H1 (cell line): Measurements from ENCODE around the gene MRPL28. TPM values are rescaled to one million over a fixed set of nuclear protein-coding genes. Genes with fewer than 3 reads are reported as not detected.

Experiments
- CTCF ChIA-PET: fragments of 300-600 bp; sonication (Branson Sonifier 250); formaldehyde crosslinking; loops from one replicate; lab custom pipeline; 2021; ENCODE audit not compliant: partially characterized antibody; lab: Charles Lee
- POLR2A ChIA-PET: fragments of 300-600 bp; sonication (Branson Sonifier 250); formaldehyde crosslinking; loops from one replicate; lab custom pipeline; 2021; ENCODE audit warnings: inconsistent platforms; ENCODE audit not compliant: partially characterized antibody; lab: Charles Lee
- DNase-seq, 2 experiments: peaks; one replicate each; pipeline versions ENCODE4 v3.0.0 to v3.0.0-alpha.2; 2010 to 2022; ENCODE audit warnings: low spot score in 2 of 2, low read depth in 1 of 2, mixed read lengths in 1 of 2
- FAIRE-seq: peaks from 2 replicates; lab custom pipeline; 2011; peaks lifted over from hg19 to GRCh38; lab: Jason Lieb, UNC
- H2AFZ ChIP-seq: 2 replicates; pipeline ENCODE4 v1.8.1; 2012; ENCODE audit warnings: low read length, inconsistent platforms
- H2AK5ac ChIP-seq: 2 replicates; pipeline ENCODE4 v1.6.1; 2013; ENCODE audit warnings: low read depth, low read length
- H2BK120ac ChIP-seq: replicated peaks from 2 replicates; pipeline ENCODE3; 2013; ENCODE audit warnings: low read depth, low read length, inconsistent platforms
- H2BK12ac ChIP-seq: 2 replicates; pipeline ENCODE4 v1.6.1; 2013; ENCODE audit warnings: low read depth, low read length
- H2BK15ac ChIP-seq: 2 replicates; pipeline ENCODE4 v1.6.1; 2013; ENCODE audit warnings: low read length
- H2BK20ac ChIP-seq: 2 replicates; pipeline ENCODE4 v1.6.1; 2013; ENCODE audit warnings: low read length
- H2BK5ac ChIP-seq: 2 replicates; pipeline ENCODE4 v1.6.1; 2013; ENCODE audit warnings: low read depth, low read length
- H3K14ac ChIP-seq: 2 replicates; pipeline ENCODE4 v1.6.1; 2013; ENCODE audit warnings: inconsistent platforms; ENCODE audit not compliant: insufficient read length
- H3K18ac ChIP-seq: 2 replicates; pipeline ENCODE4 v1.6.1; 2013; ENCODE audit warnings: low read length; ENCODE audit errors: extremely low read depth
- H3K23ac ChIP-seq: 2 replicates; pipeline ENCODE4 v1.6.1; 2013; ENCODE audit warnings: inconsistent platforms; ENCODE audit not compliant: insufficient read length
- H3K23me2 ChIP-seq: 2 replicates; pipeline ENCODE4 v1.6.1; 2013; ENCODE audit warnings: low read depth, low read length
- H3K27ac ChIP-seq: 2 replicates; pipeline ENCODE4 v1.6.1; 2011; ENCODE audit warnings: low read depth, low read length, inconsistent platforms
- H3K27me3 ChIP-seq, 4 experiments: replicated peaks in 1 of 4; 1 replicate in 1 of 4; 2 replicates in 3 of 4; pipeline versions ENCODE4 v1.6.1 to v1.8.1; 2011 to 2013; ENCODE audit warnings: low read length in 3 of 4, mild to moderate bottlenecking in 3 of 4, inconsistent platforms in 2 of 4, mixed read lengths in 2 of 4, moderate library complexity in 1 of 4; ENCODE audit not compliant: control insufficient read depth in 3 of 4, insufficient read depth in 3 of 4; ENCODE audit errors: extremely low read depth in 1 of 4
- H3K36me3 ChIP-seq, 4 experiments: 2 replicates each; pipeline versions ENCODE4 v1.6.1 to v1.8.1; 2011 to 2013; ENCODE audit warnings: mild to moderate bottlenecking in 4 of 4, low read length in 3 of 4, moderate library complexity in 2 of 4, control low read depth in 1 of 4, inconsistent platforms in 1 of 4; ENCODE audit not compliant: insufficient read depth in 4 of 4, control insufficient read depth in 2 of 4
- H3K4ac ChIP-seq: replicated peaks from 2 replicates; pipeline ENCODE3; 2013; ENCODE audit warnings: low read length, low read depth, mixed read lengths, inconsistent platforms; ENCODE audit not compliant: insufficient read length
- H3K4me1 ChIP-seq, 4 experiments: replicated peaks in 1 of 4; 1 replicate in 1 of 4; 2 replicates in 3 of 4; pipeline versions ENCODE4 v1.6.1 to v1.8.1; 2011 to 2013; ENCODE audit warnings: low read length in 3 of 4, inconsistent platforms in 2 of 4, mixed read lengths in 1 of 4; ENCODE audit not compliant: insufficient read depth in 4 of 4, control insufficient read depth in 3 of 4
- H3K4me2 ChIP-seq, 2 experiments: 2 replicates each; pipeline versions ENCODE4 v1.6.1 to v1.8.1; 2011 to 2013; ENCODE audit warnings: low read depth in 2 of 2, low read length in 2 of 2, control low read depth in 1 of 2, inconsistent platforms in 1 of 2, mild to moderate bottlenecking in 1 of 2; ENCODE audit not compliant: insufficient read depth in 1 of 2
- H3K4me3 ChIP-seq, 4 experiments: fragments of 200-600, 300-600 bp in 1 of 4; sonication (generic), shearing (Covaris generic), sonication (Bioruptor Twin) in 1 of 4; 2 replicates each; pipeline versions ENCODE4 v1.5.1 to v1.8.1; 2011 to 2016; ENCODE audit warnings: low read length in 4 of 4, low read depth in 3 of 4, control low read depth in 2 of 4, inconsistent platforms in 2 of 4, mild to moderate bottlenecking in 2 of 4, mixed read lengths in 1 of 4, moderate library complexity in 1 of 4; ENCODE audit not compliant: insufficient read depth in 2 of 4; ENCODE audit errors: extremely low read depth in 1 of 4
- H3K56ac ChIP-seq: replicated peaks from 2 replicates; pipeline ENCODE3; 2013; ENCODE audit warnings: low read depth, mild to moderate bottlenecking, mixed read lengths, low read length, inconsistent platforms; ENCODE audit not compliant: insufficient read length
- H3K79me1 ChIP-seq: 2 replicates; pipeline ENCODE4 v1.6.1; 2013; ENCODE audit warnings: low read depth, low read length, control low read depth
- H3K79me2 ChIP-seq, 2 experiments: 2 replicates each; pipeline versions ENCODE4 v1.6.1 to v1.8.1; 2012 to 2013; ENCODE audit warnings: low read length in 2 of 2, mild to moderate bottlenecking in 2 of 2, inconsistent platforms in 1 of 2; ENCODE audit not compliant: insufficient read depth in 2 of 2, control insufficient read depth in 1 of 2
- H3K9ac ChIP-seq, 4 experiments: replicated peaks in 1 of 4; 1 replicate in 1 of 4; 2 replicates in 3 of 4; pipeline versions ENCODE4 v1.6.1 to v1.8.1; 2011 to 2013; ENCODE audit warnings: low read depth in 3 of 4, low read length in 3 of 4, control low read depth in 2 of 4, mild to moderate bottlenecking in 2 of 4, moderate library complexity in 2 of 4, inconsistent platforms in 1 of 4; ENCODE audit errors: extremely low read depth in 1 of 4
- H3K9me3 ChIP-seq, 2 experiments: 2 replicates each; pipeline versions ENCODE4 v1.6.1 to v1.8.1; 2012 to 2013; ENCODE audit warnings: mild to moderate bottlenecking in 2 of 2, moderate library complexity in 2 of 2, control low read depth in 1 of 2, inconsistent platforms in 1 of 2, low read depth in 1 of 2, low read length in 1 of 2, mixed read lengths in 1 of 2; ENCODE audit not compliant: insufficient read depth in 2 of 2
- H4K20me1 ChIP-seq, 2 experiments: replicated peaks in 1 of 2; 2 replicates each; pipeline versions ENCODE3 to v1.8.1; 2011 to 2013; ENCODE audit warnings: inconsistent platforms in 2 of 2, low read length in 2 of 2, mild to moderate bottlenecking in 1 of 2; ENCODE audit not compliant: insufficient read depth in 2 of 2, control insufficient read depth in 1 of 2
- H4K5ac ChIP-seq: 2 replicates; pipeline ENCODE4 v1.6.1; 2013; ENCODE audit warnings: low read length, low read depth, mixed read lengths, inconsistent platforms; ENCODE audit not compliant: insufficient read length
- H4K8ac ChIP-seq: 2 replicates; pipeline ENCODE4 v1.8.0; 2013; ENCODE audit warnings: mild to moderate bottlenecking, moderate library complexity, low read length, inconsistent platforms; ENCODE audit not compliant: insufficient read depth; ENCODE audit errors: extremely low read depth
- H4K91ac ChIP-seq: replicated peaks from 2 replicates; pipeline ENCODE3; 2013; ENCODE audit warnings: low read length, mixed read lengths, inconsistent platforms; ENCODE audit not compliant: insufficient read length
- CTCF ChIP-seq, 3 experiments: IDR thresholded peaks; 1 replicate in 2 of 3; 2 replicates in 1 of 3; pipeline versions ENCODE4 v1.5.1 to v1.6.1; 2011; ENCODE audit warnings: low read length in 3 of 3, mild to moderate bottlenecking in 3 of 3, inconsistent platforms in 2 of 3, low read depth in 1 of 3, moderate library complexity in 1 of 3; ENCODE audit not compliant: insufficient read depth in 1 of 3; ENCODE audit errors: control extremely low read depth in 1 of 3
- EP300 ChIP-seq, 2 experiments: IDR thresholded peaks; 1 replicate in 1 of 2; 2 replicates in 1 of 2; pipeline ENCODE4 v1.6.1; 2011 to 2012; ENCODE audit warnings: low read depth in 2 of 2, low read length in 2 of 2, mild to moderate bottlenecking in 2 of 2, borderline replicate concordance in 1 of 2, inconsistent platforms in 1 of 2, moderate library complexity in 1 of 2
- GABPA ChIP-seq: IDR thresholded peaks from 2 replicates; pipeline ENCODE4 v1.6.1; 2011; ENCODE audit warnings: mild to moderate bottlenecking, low read length, moderate library complexity, borderline replicate concordance; ENCODE audit not compliant: insufficient read depth
- HDAC2 ChIP-seq, 2 experiments: fragments of 300-600 bp in 1 of 2; sonication (generic) in 1 of 2; IDR thresholded peaks; 2 replicates each; pipeline ENCODE4 v1.6.1; 2011 to 2012; ENCODE audit warnings: low read depth in 2 of 2, low read length in 2 of 2, mild to moderate bottlenecking in 2 of 2, moderate library complexity in 2 of 2, borderline replicate concordance in 1 of 2, inconsistent platforms in 1 of 2
- JUN ChIP-seq: IDR thresholded peaks from 2 replicates; pipeline ENCODE4 v1.6.1; 2011; ENCODE audit warnings: low read depth, mild to moderate bottlenecking, improper control_type of control experiment, low read length
- KDM4A ChIP-seq: IDR thresholded peaks from one replicate; pipeline ENCODE4 v1.7.1; 2012; ENCODE audit warnings: low read depth, mild to moderate bottlenecking, moderate library complexity, low read length, inconsistent platforms; ENCODE audit not compliant: severe bottlenecking
- SIX5 ChIP-seq: IDR thresholded peaks from 2 replicates; pipeline ENCODE4 v1.6.1; 2011; ENCODE audit warnings: mild to moderate bottlenecking, low read depth, low read length
- SP1 ChIP-seq: IDR thresholded peaks from 2 replicates; pipeline ENCODE4 v1.6.1; 2011; ENCODE audit warnings: low read depth, low read length
- TAF7 ChIP-seq: optimal IDR thresholded peaks from 2 replicates; pipeline ENCODE3; 2011; ENCODE audit warnings: low read depth, mild to moderate bottlenecking, inconsistent platforms, low read length, moderate library complexity, borderline replicate concordance
- WGBS, 2 experiments: shearing (Covaris generic) in 1 of 2; methylation state at CpG; one replicate each; pipeline versions ENCODE4 v1.1.6 to v1.1.7; 2013 to 2015; ENCODE audit warnings: low lambda C conversion rate in 2 of 2, mixed read lengths in 2 of 2, inconsistent platforms in 1 of 2, low coverage in 1 of 2, missing lambda C conversion rate in 1 of 2; ENCODE audit not compliant: insufficient replicate concordance in 2 of 2, insufficient coverage in 1 of 2, insufficient read length in 1 of 2; ENCODE audit errors: extremely low coverage in 1 of 2, missing lambda C conversion rate in 1 of 2; 5-methylcytosine and 5-hydroxymethylcytosine counted together
- polyA plus RNA-seq, 7 experiments: library from polyadenylated mRNA; depleted of rRNA in 3 of 7; stranded (reverse) in 5 of 7; unstranded in 2 of 7; fragments of >200 nt in 5 of 7; fragments of 200-250 nt in 2 of 7; gene quantifications; 1 replicate in 5 of 7; 2 replicates in 1 of 7; 4 replicates in 1 of 7; pipeline versions ENCODE4 v1.2.1 to v1.2.3, GENCODE V29; 2011 to 2013; ENCODE audit warnings: missing spikeins in 2 of 7, mixed read lengths in 2 of 7
- total RNA-seq: library from RNA; stranded (reverse); fragmentation: NEBNext Ultra II Directional; extraction: Animal tissue kit (Norgen Biotek cat#: 25700); gene quantifications from 2 replicates; pipeline ENCODE4 v1.2.1, GENCODE V29; 2021

The MRPL28 gene
- total and polyA plus RNA-seq, 2 of the 8 experiments (the other 6 are each of a cell fraction or from before 2014, with no cell fraction given) = 88.9 to 188 TPM

GRCh38 chr16:376817-377418 is 6.6 kb upstream of the MRPL28 start:
- H3K79me1 ChIP-seq = peaks cover 4% of the 10 kb centered on the region; the same call in 1 of the 2 replicates
- H3K27me3 ChIP-seq = no peaks in the 10 kb centered on the region
- WGBS, 2 experiments = 97% methylated on average over 20 of the region's 26 CpGs; no CpG with 5 or more reads in 1 of the 2 experiments
- no peak overlapping the region for H2BK5ac ChIP-seq
- POLR2A ChIA-PET = no interaction called here
- peaks cover 18 to 41% of the 10 kb centered on the region in 2 experiments for H4K20me1 ChIP-seq
- CTCF ChIA-PET = interaction anchor here (0.8 to 1.6 kb wide), 2 partner anchors 25 to 114 kb away, joined by 3 to 4 read pairs; partner anchors contain the start of gene DECR2
- H3K36me3 ChIP-seq = peaks cover 21 to 54% (median 28%) of the 10 kb centered on the region in 4 experiments
- H4K8ac ChIP-seq = no peak overlapping the region; the same call in none of the 2 replicates
- H3K18ac ChIP-seq = no peak overlapping the region
- H3K23ac ChIP-seq = no peak overlapping the region
- H2AFZ ChIP-seq = no peak overlapping the region
- FAIRE-seq = no peak
- no peak for DNase-seq
- H3K14ac ChIP-seq = no peak overlapping the region
- H3K4me1 ChIP-seq = peaks cover 5 to 19% (median 10%) of the 10 kb centered on the region in 4 experiments
- no peak overlapping the region for H3K4me3 ChIP-seq
- no peaks in the 10 kb centered on the region for H3K9me3 ChIP-seq
- no peak overlapping the region for H2BK120ac ChIP-seq
- no peak overlapping the region for H4K91ac ChIP-seq
- H3K9ac ChIP-seq = no peak overlapping the region
- no peak overlapping the region for H3K56ac ChIP-seq
- H2BK12ac ChIP-seq = no peak overlapping the region
- H3K4me2 ChIP-seq = no peak overlapping the region
- no peak overlapping the region for H2AK5ac ChIP-seq
- H3K4ac ChIP-seq = no peak overlapping the region
- H3K27ac ChIP-seq = no peak overlapping the region
- H4K5ac ChIP-seq = no peak overlapping the region
- H2BK20ac ChIP-seq = no peak overlapping the region
- no peak overlapping the region for H2BK15ac ChIP-seq
- H3K23me2 ChIP-seq = peaks cover 2% of the 10 kb centered on the region; the same call in 1 of the 2 replicates
- H3K79me2 ChIP-seq = peaks cover 0 to 24% of the 10 kb centered on the region in 2 experiments; a peak in 2 of 4 replicates
- TF ChIP-seq CTCF (IDR thresholded peaks at IDR 0.05; ENCODE audit: control extremely low read depth in 1 of 3, insufficient read depth in 1 of 3, low read depth in 1 of 3, low read length in 3 of 3) = no peak
- TF ChIP-seq JUN = no peak
- TF ChIP-seq SP1 = no peak
- TF ChIP-seq EP300 (IDR thresholded peaks at IDR 0.05; ENCODE audit: borderline replicate concordance in 1 of 2, low read depth in 2 of 2, low read length in 2 of 2) = no peak
- TF ChIP-seq TAF7 = no peak
- no peak for TF ChIP-seq GABPA
- TF ChIP-seq HDAC2 (IDR thresholded peaks at IDR 0.05; ENCODE audit: borderline replicate concordance in 1 of 2, low read depth in 2 of 2, low read length in 2 of 2) = no peak
- TF ChIP-seq KDM4A = no peak
- no peak for TF ChIP-seq SIX5
